HG03025 (cell line): ENCODE measurements around the gene ASCL3.
"Not testable (repeated sequence)": the region's sequence is repeated elsewhere in the genome, so short reads cannot be mapped to it uniquely, and the experiment has no call there.

ENCODE experiments used
- ATAC-seq: cut with Tn5 transposase; IDR thresholded peaks from one replicate; pipeline ENCODE4 v1.9.1; 2021; ENCODE audit warnings: mild to moderate bottlenecking, moderate library complexity; ENCODE audit not compliant: unreplicated experiment, low FRiP score

Gene ASCL3

GRCh38 chr11:8942518-8943066, at the start of gene ASCL3:
TSS of gene ASCL3 (minus strand) at chr11:8943016. CDS start at chr11:8938161, 4,855 bp downstream.
- ATAC-seq = no peak

- no peak for ATAC-seq
Observed at GRCh38 chr11:8989453-8989852, 46.6 kb upstream of the ASCL3 start.

GRCh38 chr11:8988329-8989234, 45.8 kb upstream of the ASCL3 start:
- no peak for ATAC-seq

GRCh38 chr11:8987446-8987845, 44.6 kb upstream of the ASCL3 start:
- no peak for ATAC-seq

GRCh38 chr11:8986772-8987171, 44.0 kb upstream of the ASCL3 start:
- not testable (repeated sequence) for ATAC-seq

- no peak for ATAC-seq
Observed at GRCh38 chr11:8985462-8985861, 42.6 kb upstream of the ASCL3 start.

- no peak for ATAC-seq
Observed at GRCh38 chr11:8983552-8983951, 40.7 kb upstream of the ASCL3 start.

- no peak for ATAC-seq
Observed at GRCh38 chr11:8980485-8980884, 37.7 kb upstream of the ASCL3 start.

GRCh38 chr11:8979365-8979764, 36.5 kb upstream of the ASCL3 start:
- ATAC-seq = not testable (repeated sequence)

GRCh38 chr11:8973121-8973520, 30.3 kb upstream of the ASCL3 start:
- ATAC-seq = no peak

GRCh38 chr11:8971924-8972316, 29.1 kb upstream of the ASCL3 start:
- ATAC-seq = no peak

- no peak for ATAC-seq
Observed at GRCh38 chr11:8971196-8971923, 28.5 kb upstream of the ASCL3 start.

- ATAC-seq = no peak
Observed at GRCh38 chr11:8967184-8967583, 24.4 kb upstream of the ASCL3 start.

GRCh38 chr11:8964324-8965320, 21.8 kb upstream of the ASCL3 start, which contains the start of gene TMEM9B:
TSS of gene TMEM9B (minus strand) at chr11:8964442. CDS start at chr11:8964313, 129 bp downstream.
- peak; percentile 79 for ATAC-seq

GRCh38 chr11:8963569-8964323, 20.9 kb upstream of the ASCL3 start:
- peak; percentile 71 for ATAC-seq

GRCh38 chr11:8962841-8963240, 20.0 kb upstream of the ASCL3 start:
- ATAC-seq = no peak

- no peak for ATAC-seq
Observed at GRCh38 chr11:8961401-8961800, 18.6 kb upstream of the ASCL3 start.

GRCh38 chr11:8959546-8960166, 16.8 kb upstream of the ASCL3 start:
- ATAC-seq = no peak

GRCh38 chr11:8956860-8957259, 14.0 kb upstream of the ASCL3 start:
- ATAC-seq = no peak
